GM10248 (cell line): ENCODE measurements around the gene DOCK11.
A peak's percentile ranks its signal among the peaks of the same experiment; 100 is the strongest.

Experiments used
- CTCF ChIA-PET: fragments of 300-600 bp; sonication (Branson Sonifier 250); formaldehyde crosslinking; extraction: SDS; loops from one replicate; lab custom pipeline; 2021; ENCODE audit warnings: antibody characterized with exemption; lab: Yijun Ruan, JAX
- POLR2A ChIA-PET: fragments of 350-650 bp; sonication (Branson Sonifier 250); formaldehyde crosslinking; extraction: SDS; loops from one replicate; lab custom pipeline; 2020; ENCODE audit warnings: antibody characterized with exemption; lab: Yijun Ruan, JAX
- DNase-seq: peaks from one replicate; pipeline ENCODE4 v3.0.0; 2012; ENCODE audit errors: extremely low spot score
- TF ChIP-seq, protein P1 (sequence below): IDR thresholded peaks from 2 replicates; pipeline ENCODE4 v1.5.1; 2012; ENCODE audit warnings: mild to moderate bottlenecking, low read depth; ENCODE audit errors: extremely low read depth, missing control alignments, control extremely low read depth

Gene DOCK11

DNA sequence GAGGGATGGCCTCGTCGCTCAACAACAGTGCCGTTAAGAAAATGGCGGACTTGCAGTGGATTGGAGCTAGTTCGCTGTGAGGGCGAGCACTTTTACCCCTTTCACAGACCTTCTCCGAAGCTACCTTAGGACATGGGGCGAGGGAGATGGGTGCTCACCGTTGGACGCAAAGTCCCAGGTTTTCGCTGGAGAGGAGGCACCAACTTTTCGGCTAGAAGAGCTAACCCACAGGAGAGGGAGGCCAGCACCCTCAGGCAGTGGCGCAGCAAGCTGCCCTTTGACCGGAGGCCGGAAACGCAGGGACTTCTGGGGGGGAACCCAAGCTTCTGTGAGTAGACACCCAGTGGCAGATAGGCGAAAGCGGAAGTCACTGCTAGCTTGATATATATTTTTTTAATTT lies 138.7 kb downstream of the DOCK11 start:
- DNase-seq = no peak
- POLR2A ChIA-PET = no interaction called here
- CTCF ChIA-PET = interaction anchor here (1.6 kb wide), 1 partner anchor 176 kb away, joined by 3 read pairs; no protein-coding TSS in a partner anchor
- TF ChIP-seq, protein P1, sequence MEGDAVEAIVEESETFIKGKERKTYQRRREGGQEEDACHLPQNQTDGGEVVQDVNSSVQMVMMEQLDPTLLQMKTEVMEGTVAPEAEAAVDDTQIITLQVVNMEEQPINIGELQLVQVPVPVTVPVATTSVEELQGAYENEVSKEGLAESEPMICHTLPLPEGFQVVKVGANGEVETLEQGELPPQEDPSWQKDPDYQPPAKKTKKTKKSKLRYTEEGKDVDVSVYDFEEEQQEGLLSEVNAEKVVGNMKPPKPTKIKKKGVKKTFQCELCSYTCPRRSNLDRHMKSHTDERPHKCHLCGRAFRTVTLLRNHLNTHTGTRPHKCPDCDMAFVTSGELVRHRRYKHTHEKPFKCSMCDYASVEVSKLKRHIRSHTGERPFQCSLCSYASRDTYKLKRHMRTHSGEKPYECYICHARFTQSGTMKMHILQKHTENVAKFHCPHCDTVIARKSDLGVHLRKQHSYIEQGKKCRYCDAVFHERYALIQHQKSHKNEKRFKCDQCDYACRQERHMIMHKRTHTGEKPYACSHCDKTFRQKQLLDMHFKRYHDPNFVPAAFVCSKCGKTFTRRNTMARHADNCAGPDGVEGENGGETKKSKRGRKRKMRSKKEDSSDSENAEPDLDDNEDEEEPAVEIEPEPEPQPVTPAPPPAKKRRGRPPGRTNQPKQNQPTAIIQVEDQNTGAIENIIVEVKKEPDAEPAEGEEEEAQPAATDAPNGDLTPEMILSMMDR = no peak

DNA sequence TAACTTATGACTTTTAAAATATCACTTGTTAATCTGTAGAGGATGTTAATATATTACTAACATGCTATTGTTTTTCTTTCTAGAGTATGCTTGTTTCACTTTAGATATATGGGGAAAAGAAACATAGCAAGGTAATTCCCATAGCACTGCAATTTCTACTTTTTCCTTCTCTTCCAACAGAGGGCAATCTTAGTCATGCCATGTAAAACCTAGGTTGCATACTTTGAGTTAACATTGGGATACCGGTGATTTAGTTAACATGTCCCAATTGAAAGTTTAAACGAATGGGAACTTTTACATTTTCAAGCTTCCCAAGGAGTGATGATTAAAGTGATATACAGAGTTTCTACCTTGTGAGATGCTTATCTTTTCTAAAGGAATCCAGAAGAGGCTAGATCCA lies 142.4 kb downstream of the DOCK11 start:
- POLR2A ChIA-PET = no interaction called here
- no peak for DNase-seq
- CTCF ChIA-PET = interaction anchor here (2.1 kb wide), 1 partner anchor 11 kb away, joined by 5 read pairs; no protein-coding TSS in a partner anchor
- TF ChIP-seq, protein P1 = no peak

DNA sequence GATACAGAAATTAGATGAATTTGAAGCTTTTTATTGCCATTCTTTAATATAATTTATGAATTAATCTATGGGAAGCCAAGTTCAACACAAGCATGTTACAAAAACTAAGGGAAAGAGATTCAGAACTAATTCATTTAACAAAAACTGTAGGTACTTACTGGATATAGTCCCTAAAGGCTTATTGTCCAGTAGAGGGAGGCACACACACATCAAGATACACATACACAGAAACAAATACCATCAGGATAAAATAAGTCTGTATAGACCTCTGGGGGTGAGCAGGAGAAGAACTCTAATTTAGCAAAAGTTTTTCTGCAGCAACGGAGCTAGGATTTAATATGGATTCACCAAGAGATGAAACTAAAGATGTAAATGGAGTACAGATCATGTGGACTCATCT lies 148.8 kb downstream of the DOCK11 start:
- no peak for DNase-seq
- ChIA-PET POLR2A (no interaction called here), CTCF (interaction anchor here (0.7 to 1.5 kb wide), 3 partner anchors 13 to 163 kb away, joined by 3 to 5 read pairs (median 3); no protein-coding TSS in a partner anchor)
- TF ChIP-seq, protein P1 = peak; percentile 16

DNA sequence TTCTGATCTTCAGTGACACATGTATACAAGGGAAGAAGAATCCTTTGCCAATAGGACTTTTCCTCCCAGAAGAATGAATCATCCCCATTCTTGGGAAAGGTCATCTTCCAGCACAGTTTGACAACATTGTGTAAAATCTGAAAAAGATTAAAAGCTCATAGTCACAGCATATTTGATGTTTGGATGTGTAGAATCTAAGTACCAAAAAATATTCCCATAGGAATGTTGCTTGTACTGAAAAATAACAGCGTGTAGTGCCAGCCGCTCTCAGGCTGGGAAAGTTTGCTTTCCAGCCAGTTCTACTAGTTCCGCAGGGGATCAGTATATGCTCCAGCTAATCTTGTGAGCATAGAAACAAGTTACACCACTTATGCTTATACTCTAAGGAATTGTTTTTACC lies 157.1 kb downstream of the DOCK11 start:
- TF ChIP-seq, protein P1 = no peak
- POLR2A ChIA-PET = no interaction called here
- no peak for DNase-seq
- CTCF ChIA-PET = no interaction called here

DNA sequence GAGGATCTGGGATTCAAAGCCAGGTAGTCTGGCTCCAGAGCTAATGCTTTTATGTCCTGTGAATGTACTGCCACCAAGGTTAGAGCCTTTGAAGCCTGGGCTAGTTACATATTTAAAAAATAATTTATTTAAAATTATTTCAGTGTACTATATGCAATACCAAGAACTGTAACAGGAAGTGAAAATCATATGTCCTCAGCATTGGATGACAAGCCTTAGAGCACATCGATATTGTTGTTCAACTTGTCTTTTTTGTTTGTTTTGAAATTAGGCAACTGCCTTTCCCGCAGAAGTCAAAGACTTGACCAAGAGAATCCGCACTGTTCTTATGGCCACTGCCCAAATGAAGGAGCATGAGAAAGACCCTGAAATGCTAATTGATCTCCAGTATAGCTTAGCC lies 158.7 kb downstream of the DOCK11 start:
- TF ChIP-seq, protein P1 = no peak
- DNase-seq = no peak
- ChIA-PET POLR2A (no interaction called here), CTCF (interaction anchor here (1.3 kb wide), 1 partner anchor 18 kb away, joined by 3 read pairs; no protein-coding TSS in a partner anchor)

DNA sequence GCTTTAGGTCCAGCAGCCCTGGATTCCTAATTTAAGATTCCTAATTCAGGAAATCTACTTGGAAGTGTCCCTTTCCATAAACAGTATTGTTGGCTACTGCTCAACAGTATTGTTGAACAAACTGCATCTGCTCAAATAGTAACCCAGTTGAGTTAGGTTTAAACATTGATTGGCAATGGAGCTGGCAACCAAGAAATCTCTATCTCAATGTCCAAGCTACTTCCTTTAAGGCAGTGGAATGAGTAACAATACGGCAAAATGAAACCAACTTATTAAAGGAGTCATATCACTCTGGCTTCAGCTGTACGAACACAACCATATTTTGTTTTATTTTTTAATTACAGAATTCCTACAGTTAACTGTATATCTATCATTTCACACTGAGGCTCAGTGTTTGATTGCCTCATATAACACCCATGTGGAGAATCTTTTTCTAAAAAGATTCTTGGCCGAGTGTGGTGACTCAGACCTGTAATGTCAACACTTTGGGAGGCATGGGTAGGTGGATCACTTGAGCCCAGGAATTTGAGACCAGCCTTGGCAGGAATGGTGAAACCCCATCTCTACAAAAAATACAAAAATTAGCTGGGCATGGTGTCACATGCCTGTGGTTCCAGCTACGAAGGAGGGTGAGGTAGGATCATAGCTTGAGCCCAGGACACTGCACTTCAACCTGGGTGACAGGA lies 160.1 kb downstream of the DOCK11 start:
- DNase-seq = no peak
- ChIA-PET POLR2A (no interaction called here), CTCF (no interaction called here)
- TF ChIP-seq, protein P1 = no peak
